OCI-LY7 (cell line): ENCODE results near the gene CEP152. TPM values are rescaled to one million over a fixed set of nuclear protein-coding genes. Genes with fewer than 3 reads are reported as not detected.

ENCODE experiments used
- BruUV-seq: library from RNA; stranded (reverse); fragments of 400-500 nt; replicated peaks from 2 replicates; lab custom pipeline; 2021; lab: Mats Ljungman, UMichigan
- CTCF ChIA-PET: fragments of 300-600 bp; sonication (Branson Sonifier 250); formaldehyde crosslinking; loops from one replicate; lab custom pipeline; 2022; ENCODE audit warnings: antibody characterized with exemption; ENCODE audit not compliant: unreplicated experiment; lab: Charles Lee
- POLR2A ChIA-PET: fragments of 300-600 bp; sonication (Branson Sonifier 250); formaldehyde crosslinking; loops from one replicate; lab custom pipeline; 2022; ENCODE audit warnings: antibody characterized with exemption; lab: Charles Lee
- DNase-seq: peaks from one replicate; pipeline ENCODE4 v3.0.0-alpha.2; 2015; ENCODE audit warnings: low spot score
- H2AFZ ChIP-seq: fragments of 200-600 bp; sonication (generic), shearing (Covaris generic); 2 replicates; pipeline ENCODE4 v1.6.1; 2014; ENCODE audit warnings: mild to moderate bottlenecking, antibody characterized with exemption, low read length, moderate library complexity
- H3K27ac ChIP-seq: fragments of 200-600 bp; sonication (generic); 2 replicates; pipeline ENCODE4 v1.5.1; 2014; ENCODE audit warnings: mixed run types, low read depth, mild to moderate bottlenecking, moderate library complexity, low read length, inconsistent platforms; ENCODE audit not compliant: poor library complexity, severe bottlenecking
- H3K36me3 ChIP-seq: fragments of 200-600 bp; sonication (generic); 2 replicates; pipeline ENCODE4 v1.6.1; 2014; ENCODE audit warnings: mild to moderate bottlenecking, antibody characterized with exemption, low read length, moderate library complexity, mixed read lengths; ENCODE audit not compliant: insufficient read depth
- H3K4me1 ChIP-seq: fragments of 200-600 bp; sonication (generic); 2 replicates; pipeline ENCODE4 v1.5.1; 2014; ENCODE audit warnings: mild to moderate bottlenecking, low read length; ENCODE audit not compliant: insufficient read depth, poor library complexity, severe bottlenecking
- H3K4me2 ChIP-seq: fragments of 200-600 bp; sonication (generic); 2 replicates; pipeline ENCODE4 v1.6.1; 2014; ENCODE audit warnings: mild to moderate bottlenecking, low read length
- H3K4me3 ChIP-seq: fragments of 200-600 bp; sonication (generic); 2 replicates; pipeline ENCODE4 v1.5.1; 2014; ENCODE audit warnings: mild to moderate bottlenecking, low read depth, low read length; ENCODE audit not compliant: poor library complexity, severe bottlenecking
- H3K79me2 ChIP-seq: fragments of 200-600 bp; sonication (generic); 2 replicates; pipeline ENCODE4 v1.6.1; 2016; ENCODE audit warnings: low read depth, mild to moderate bottlenecking, low read length, moderate library complexity, mixed read lengths; ENCODE audit not compliant: insufficient read depth
- H3K9me2 ChIP-seq: fragments of 200-600 bp; sonication (generic); 2 replicates; pipeline ENCODE4 v1.6.1; 2016; ENCODE audit warnings: mild to moderate bottlenecking, low read length, mixed read lengths; ENCODE audit not compliant: insufficient read depth
- H3K9me3 ChIP-seq: fragments of 200-600 bp; sonication (generic); 2 replicates; pipeline ENCODE4 v1.6.1; 2014; ENCODE audit warnings: mild to moderate bottlenecking, mixed run types, low read length, mixed read lengths
- H4K20me1 ChIP-seq: fragments of 200-600 bp; sonication (generic); 2 replicates; pipeline ENCODE4 v1.6.1; 2014; ENCODE audit warnings: mild to moderate bottlenecking, antibody characterized with exemption, low read length, moderate library complexity, mixed read lengths; ENCODE audit not compliant: insufficient read depth
- EZH2phosphoT487 ChIP-seq: fragments of 200-600 bp; sonication (generic); IDR thresholded peaks from 2 replicates; pipeline ENCODE4 v1.6.1; 2018; ENCODE audit warnings: low read depth, borderline replicate concordance, mild to moderate bottlenecking, mixed run types, antibody characterized with exemption, low read length, moderate library complexity, mixed read lengths
- intact Hi-C: fragments of 100-400 bp; cut with micrococcal nuclease; formaldehyde crosslinking; loops from one replicate; pipeline ENCODE4 v1.10.0; 2022; ENCODE audit not compliant: unreplicated experiment
- total RNA-seq, 2 experiments: library from RNA; depleted of rRNA in 1 of 2; stranded (reverse); fragments of >200 nt in 1 of 2; shearing (Covaris generic) in 1 of 2; gene quantifications; 2 replicates each; pipeline ENCODE4 v1.2.3, GENCODE V29; 2014 to 2022
- TF ChIP-seq, protein P1 (sequence below): fragments of 200-600 bp; sonication (generic); conservative IDR thresholded peaks from 2 replicates; pipeline ENCODE4 v1.5.1; 2014; ENCODE audit warnings: mild to moderate bottlenecking, antibody characterized with exemption, low read length, moderate library complexity, mixed read lengths

Gene CEP152
- total RNA-seq, 2 experiments from 2014 or later, result 37.6 to 44.9 TPM

DNA sequence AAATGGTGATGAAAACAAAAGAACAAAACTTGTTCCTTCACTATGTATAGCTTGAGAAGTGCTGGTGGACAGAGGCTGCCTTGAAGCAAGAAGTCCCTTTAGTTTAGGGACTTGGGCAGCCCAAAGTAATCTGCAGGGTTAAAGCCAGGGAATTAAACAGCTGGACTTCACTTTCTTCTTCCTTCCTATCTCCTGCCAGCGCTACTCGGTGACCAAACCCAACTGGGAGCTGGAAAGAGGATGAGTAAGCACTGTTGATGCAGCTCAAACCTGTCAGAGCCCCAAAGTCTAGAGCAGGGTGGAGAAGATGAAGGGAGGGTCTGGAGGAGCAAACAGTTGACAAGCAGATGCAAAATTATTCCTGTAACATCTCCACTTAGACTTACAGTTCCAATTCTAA, 92.2 kb downstream of the CEP152 start:
- no peaks in the 10 kb centered on the region for H3K79me2 ChIP-seq
- H3K4me3 ChIP-seq, result no peak overlapping the region
- no peak overlapping the region for H2AFZ ChIP-seq
- intact Hi-C loops, result no loop called here
- TF ChIP-seq EZH2phosphoT487, result no peak
- TF ChIP-seq, protein P1, sequence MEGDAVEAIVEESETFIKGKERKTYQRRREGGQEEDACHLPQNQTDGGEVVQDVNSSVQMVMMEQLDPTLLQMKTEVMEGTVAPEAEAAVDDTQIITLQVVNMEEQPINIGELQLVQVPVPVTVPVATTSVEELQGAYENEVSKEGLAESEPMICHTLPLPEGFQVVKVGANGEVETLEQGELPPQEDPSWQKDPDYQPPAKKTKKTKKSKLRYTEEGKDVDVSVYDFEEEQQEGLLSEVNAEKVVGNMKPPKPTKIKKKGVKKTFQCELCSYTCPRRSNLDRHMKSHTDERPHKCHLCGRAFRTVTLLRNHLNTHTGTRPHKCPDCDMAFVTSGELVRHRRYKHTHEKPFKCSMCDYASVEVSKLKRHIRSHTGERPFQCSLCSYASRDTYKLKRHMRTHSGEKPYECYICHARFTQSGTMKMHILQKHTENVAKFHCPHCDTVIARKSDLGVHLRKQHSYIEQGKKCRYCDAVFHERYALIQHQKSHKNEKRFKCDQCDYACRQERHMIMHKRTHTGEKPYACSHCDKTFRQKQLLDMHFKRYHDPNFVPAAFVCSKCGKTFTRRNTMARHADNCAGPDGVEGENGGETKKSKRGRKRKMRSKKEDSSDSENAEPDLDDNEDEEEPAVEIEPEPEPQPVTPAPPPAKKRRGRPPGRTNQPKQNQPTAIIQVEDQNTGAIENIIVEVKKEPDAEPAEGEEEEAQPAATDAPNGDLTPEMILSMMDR, result no peak
- DNase-seq, result no peak
- ChIA-PET POLR2A (no interaction called here), CTCF (no interaction called here)
- peaks cover 2% of the 10 kb centered on the region; the same call in 1 of the 2 replicates for H3K36me3 ChIP-seq
- no peaks in the 10 kb centered on the region for H3K9me3 ChIP-seq
- BruUV-seq, result no TSS peak
- H3K9me2 ChIP-seq, result no peaks in the 10 kb centered on the region
- no peaks in the 10 kb centered on the region for H3K4me1 ChIP-seq
- no peaks in the 10 kb centered on the region for H4K20me1 ChIP-seq
- H3K27ac ChIP-seq, result no peak overlapping the region
- H3K4me2 ChIP-seq, result no peak overlapping the region

DNA sequence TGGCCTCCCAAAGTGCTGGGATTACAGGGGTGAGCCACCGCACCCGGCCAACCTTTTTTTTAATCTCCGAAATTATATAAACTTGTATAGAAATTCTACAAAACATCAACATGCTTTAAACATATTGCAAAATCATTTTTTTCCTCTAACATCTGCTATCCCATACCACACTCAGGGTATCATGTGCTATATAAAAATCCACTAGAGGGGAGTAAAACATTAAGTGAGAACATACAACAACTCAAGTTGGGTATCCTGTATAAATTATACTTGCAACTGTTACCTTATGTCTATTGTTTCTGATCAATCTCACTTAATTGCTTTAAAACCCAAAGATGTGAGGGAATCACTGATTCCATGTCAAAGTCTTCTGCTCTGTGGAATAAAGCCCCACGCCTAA, 93.4 kb downstream of the CEP152 start:
- Histone ChIP-seq H3K27ac (no peak overlapping the region), H3K4me3 (no peak overlapping the region), H4K20me1 (no peaks in the 10 kb centered on the region), H3K4me2 (no peak overlapping the region), H3K9me2 (no peaks in the 10 kb centered on the region), H3K9me3 (no peaks in the 10 kb centered on the region), H3K4me1 (no peaks in the 10 kb centered on the region), H3K36me3 (no peaks in the 10 kb centered on the region), H2AFZ (no peak overlapping the region), H3K79me2 (no peaks in the 10 kb centered on the region)
- TF ChIP-seq, protein P1, result 0 out of 2 replicates have a peak, but pooled peaks have one; percentile 13
- no peak for TF ChIP-seq EZH2phosphoT487
- intact Hi-C loops, result no loop called here
- BruUV-seq, result no TSS peak
- ChIA-PET POLR2A (no interaction called here), CTCF (no interaction called here)
- no peak for DNase-seq

DNA sequence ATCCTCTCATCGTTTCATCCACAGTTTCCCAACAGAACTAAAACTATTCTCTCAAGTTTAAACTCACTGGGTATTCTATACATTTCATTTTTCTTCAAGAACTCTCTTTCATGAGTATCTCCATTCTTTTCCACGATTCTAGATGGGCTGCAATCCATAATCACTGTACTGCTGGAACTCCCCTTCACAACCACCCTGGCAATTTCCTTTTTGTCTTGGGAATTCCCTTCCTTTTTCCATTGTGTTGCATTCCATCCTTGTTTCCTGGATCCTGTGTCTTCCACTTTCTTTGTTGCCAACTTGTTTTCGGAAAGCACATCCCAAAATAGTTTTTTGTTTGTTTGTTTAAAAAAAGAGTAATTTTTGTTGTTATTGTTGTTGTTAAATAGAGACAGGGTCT, 98.3 kb downstream of the CEP152 start:
- Histone ChIP-seq H2AFZ (no peak overlapping the region), H4K20me1 (no peaks in the 10 kb centered on the region), H3K79me2 (no peaks in the 10 kb centered on the region), H3K4me1 (no peaks in the 10 kb centered on the region), H3K27ac (no peak overlapping the region), H3K4me3 (no peak overlapping the region), H3K9me2 (no peaks in the 10 kb centered on the region), H3K9me3 (no peaks in the 10 kb centered on the region), H3K36me3 (no peaks in the 10 kb centered on the region), H3K4me2 (no peak overlapping the region)
- POLR2A ChIA-PET, result interaction anchor here (1.3 kb wide), 1 partner anchor 11 kb away, joined by 7 read pairs; no protein-coding TSS in a partner anchor
- CTCF ChIA-PET, result no interaction called here
- no peak for DNase-seq
- TF ChIP-seq, protein P1, result no peak
- no peak for TF ChIP-seq EZH2phosphoT487
- BruUV-seq, result no TSS peak
- intact Hi-C loops, result no loop called here
